Peyer's patch (tissue), 4 donors: ENCODE measurements around the gene ZNF202. TPM values are rescaled to one million over a fixed set of nuclear protein-coding genes. Genes with fewer than 3 reads are reported as not detected.
"Not testable (repeated sequence)": the region's sequence is repeated elsewhere in the genome, so short reads cannot be mapped to it uniquely, and the experiment has no call there.

ENCODE experiments used
- DNase-seq, 3 donors: peaks; one replicate each; pipeline ENCODE4 v3.0.0-alpha.2; 2017 to 2019
- H3K27ac ChIP-seq, 4 donors: fragments of 200-600 bp; sonication (generic); one replicate each; pipeline ENCODE4 v1.5.1; 2016 to 2019
- H3K27me3 ChIP-seq, 2 donors: fragments of 200-600 bp; sonication (generic); one replicate each; pipeline ENCODE4 v1.5.1; 2019
- H3K36me3 ChIP-seq, 3 donors: fragments of 200-600 bp; sonication (generic); one replicate each; pipeline ENCODE4 v1.5.1; 2016 to 2019
- H3K4me1 ChIP-seq, 4 donors: fragments of 200-600 bp; sonication (generic); one replicate each; pipeline ENCODE4 v1.5.1; 2016 to 2019
- H3K4me3 ChIP-seq, 4 donors: fragments of 200-600 bp; sonication (generic); 1 replicate in 3 of 4; 2 replicates in 1 of 4; pipeline ENCODE4 v1.5.1; 2016 to 2019; ENCODE audit warnings: mild to moderate bottlenecking in 1 of 4
- H3K9me3 ChIP-seq, 4 donors: fragments of 200-600 bp; sonication (generic); one replicate each; pipeline ENCODE4 v1.5.1; 2016 to 2019; ENCODE audit warnings: mild to moderate bottlenecking in 1 of 4
- CTCF ChIP-seq, 6 experiments: fragments of 450-650 bp in 4 of 6; fragments of 200-600 bp in 2 of 6; sonication (generic) in 1 of 6; IDR thresholded peaks; one replicate each; pipeline ENCODE4 v1.5.1; 2017 to 2019; ENCODE audit warnings: antibody characterized with exemption in 6 of 6, mild to moderate bottlenecking in 3 of 6, moderate library complexity in 1 of 6
- POLR2A ChIP-seq, 2 donors: fragments of 450-650 bp; IDR thresholded peaks; one replicate each; pipeline ENCODE4 v1.5.1; 2017; ENCODE audit warnings: antibody characterized with exemption in 2 of 2, mild to moderate bottlenecking in 2 of 2, moderate library complexity in 2 of 2
- total RNA-seq, 4 donors: library from RNA; depleted of rRNA; stranded (reverse); fragments of >200 nt; gene quantifications; one replicate each; pipeline ENCODE4 v1.1.0, GENCODE V29; 2016

Gene ZNF202
- total RNA-seq, 4 donors from 2014 or later: 6.7 to 22.3 (median 8.2) TPM

DNA sequence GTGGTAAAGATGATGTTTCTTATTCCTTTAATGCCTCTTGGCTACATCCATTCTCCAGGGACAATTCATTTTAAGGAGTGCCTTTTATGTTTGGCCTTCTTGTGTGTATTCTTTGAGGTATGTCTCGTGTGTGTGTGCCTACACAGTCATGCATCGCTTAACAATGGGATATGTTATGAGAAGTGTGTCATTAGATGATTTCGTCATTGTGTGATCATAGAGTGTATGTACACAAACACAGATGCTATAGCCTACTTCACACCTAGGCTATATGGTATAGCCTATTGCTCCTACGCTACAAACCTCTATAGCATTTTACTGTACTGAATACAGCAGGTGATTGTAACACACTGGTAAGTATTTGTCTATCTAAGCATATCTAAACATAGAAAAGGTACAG lies 23.0 kb downstream of the ZNF202 start:
- Histone ChIP-seq H3K4me1 (no peaks in the 10 kb centered on the region), H3K9me3 (no peaks in the 10 kb centered on the region), H3K36me3 (no peaks in the 10 kb centered on the region), H3K27me3 (no peaks in the 10 kb centered on the region), H3K27ac (no peak overlapping the region), H3K4me3 (no peak overlapping the region)
- DNase-seq: no peak
- TF ChIP-seq CTCF (IDR thresholded peaks at IDR 0.05): no peak
- no peak for TF ChIP-seq POLR2A (IDR thresholded peaks at IDR 0.05)

DNA sequence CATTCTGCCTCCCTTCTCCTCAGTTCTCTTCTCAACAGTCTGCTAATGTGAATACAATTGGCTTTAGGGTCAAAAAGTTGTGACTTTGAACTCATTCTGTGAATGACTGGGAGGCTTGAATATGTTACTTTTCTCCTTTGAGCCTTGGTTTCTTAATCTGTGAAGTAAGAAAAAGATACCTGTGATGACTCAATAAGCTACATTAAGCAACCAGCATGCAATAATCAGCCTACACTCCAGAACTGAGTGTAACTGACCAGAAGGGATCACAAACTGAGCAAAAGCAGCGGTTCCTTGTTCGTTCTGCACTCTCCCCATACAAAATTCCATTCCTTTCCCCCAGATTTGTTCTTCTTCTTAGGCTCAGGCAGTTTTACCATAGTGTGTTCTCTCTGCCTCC lies 23.4 kb downstream of the ZNF202 start:
- no peaks in the 10 kb centered on the region for H3K27me3 ChIP-seq
- H3K4me3 ChIP-seq: no peak overlapping the region
- TF ChIP-seq CTCF (IDR thresholded peaks at IDR 0.05): no peak
- TF ChIP-seq POLR2A (IDR thresholded peaks at IDR 0.05): no peak
- no peaks in the 10 kb centered on the region for H3K9me3 ChIP-seq
- no peak overlapping the region for H3K27ac ChIP-seq
- no peaks in the 10 kb centered on the region for H3K4me1 ChIP-seq
- no peaks in the 10 kb centered on the region for H3K36me3 ChIP-seq
- no peak for DNase-seq

DNA sequence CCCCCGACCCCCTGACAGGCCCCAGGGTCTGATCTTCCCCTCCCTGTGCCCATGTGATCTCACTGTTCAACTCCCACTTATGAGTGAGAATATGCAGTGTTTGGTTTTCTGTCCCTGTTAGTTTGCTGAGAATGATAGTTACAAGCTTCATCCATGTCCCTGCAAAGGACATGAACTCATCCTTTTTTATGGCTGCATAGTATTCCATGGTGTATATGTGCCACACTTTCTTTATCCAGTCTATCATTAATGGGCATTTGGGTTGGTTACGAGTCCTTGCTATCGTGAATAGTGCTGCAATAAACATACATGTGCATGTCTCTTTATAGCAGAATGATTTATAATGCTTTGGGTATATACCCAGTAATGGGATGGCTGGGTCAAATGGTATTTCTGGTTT lies 28.8 kb downstream of the ZNF202 start:
- not testable (repeated sequence) for H3K4me1 ChIP-seq, H3K27me3 ChIP-seq, H3K27ac ChIP-seq, H3K36me3 ChIP-seq, DNase-seq, H3K4me3 ChIP-seq, H3K9me3 ChIP-seq

DNA sequence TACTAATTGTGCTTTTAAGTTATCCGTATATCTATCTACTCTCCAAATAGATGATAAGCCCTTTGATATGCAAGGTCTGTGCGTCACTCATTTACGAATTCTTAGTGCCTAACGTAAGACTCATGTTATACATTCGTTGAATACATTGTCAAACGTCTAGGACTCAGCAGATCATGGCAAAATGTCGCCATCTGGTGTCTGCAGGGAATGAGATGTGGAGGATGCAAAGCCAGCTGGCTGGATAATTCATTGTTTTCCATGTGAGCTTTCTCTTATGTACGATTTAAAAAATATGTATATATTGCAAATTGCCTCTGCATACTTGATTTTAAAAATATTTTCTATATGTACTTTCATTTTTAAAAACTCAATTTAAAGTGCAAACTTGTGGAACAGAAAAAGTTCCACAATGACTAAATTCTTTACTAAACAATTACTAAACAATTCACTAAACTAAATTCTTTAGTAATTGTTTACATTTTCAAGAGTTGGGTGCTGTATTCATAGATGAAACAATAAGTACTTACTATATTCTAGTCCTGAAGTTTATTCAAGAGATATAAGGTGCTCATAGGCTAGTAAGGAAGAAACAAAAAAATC lies 33.8 kb downstream of the ZNF202 start:
- no peaks in the 10 kb centered on the region for H3K9me3 ChIP-seq
- no peaks in the 10 kb centered on the region for H3K27me3 ChIP-seq
- no peak overlapping the region for H3K27ac ChIP-seq
- no peaks in the 10 kb centered on the region for H3K4me1 ChIP-seq
- DNase-seq: peak in 2 of 3 donors; percentile 56 to 84
- TF ChIP-seq CTCF (IDR thresholded peaks at IDR 0.05): peak in 4 of 6 experiments; percentile 41 to 74 (median 73)
- TF ChIP-seq POLR2A (IDR thresholded peaks at IDR 0.05): no peak
- H3K36me3 ChIP-seq: no peaks in the 10 kb centered on the region
- H3K4me3 ChIP-seq: no peak overlapping the region

- no peak for DNase-seq
- no peak overlapping the region for H3K27ac ChIP-seq
- no peaks in the 10 kb centered on the region for H3K9me3 ChIP-seq
- no peaks in the 10 kb centered on the region for H3K27me3 ChIP-seq
- no peaks in the 10 kb centered on the region for H3K36me3 ChIP-seq
- TF ChIP-seq POLR2A (IDR thresholded peaks at IDR 0.05): no peak
- no peak for TF ChIP-seq CTCF (IDR thresholded peaks at IDR 0.05)
- H3K4me3 ChIP-seq: no peak overlapping the region
- no peaks in the 10 kb centered on the region for H3K4me1 ChIP-seq
These were observed 34.3 kb downstream of the ZNF202 start for GRCh38 chr11:123707206-123707605.

GRCh38 chr11:123704341-123704740 lies 37.1 kb downstream of the ZNF202 start:
- no peaks in the 10 kb centered on the region for H3K27me3 ChIP-seq
- H3K4me3 ChIP-seq: no peak overlapping the region
- no peaks in the 10 kb centered on the region for H3K4me1 ChIP-seq
- no peak overlapping the region for H3K27ac ChIP-seq
- no peaks in the 10 kb centered on the region for H3K9me3 ChIP-seq
- no peak for DNase-seq
- TF ChIP-seq POLR2A (IDR thresholded peaks at IDR 0.05) (no peak), CTCF (IDR thresholded peaks at IDR 0.05) (no peak)
- H3K36me3 ChIP-seq: no peaks in the 10 kb centered on the region
